GM12874 (cell line): ENCODE results near the gene UBE2O.

Experiments used
- TF ChIP-seq, protein P1 (sequence below): IDR thresholded peaks from 2 replicates; pipeline ENCODE4 v1.5.1; 2011; ENCODE audit warnings: low read depth, mild to moderate bottlenecking, control low read depth, low read length, moderate library complexity; ENCODE audit not compliant: insufficient read depth

UBE2O gene

GRCh38 chr17:76497979-76498875, 45.3 kb upstream of the UBE2O start:
- TF ChIP-seq, protein P1, sequence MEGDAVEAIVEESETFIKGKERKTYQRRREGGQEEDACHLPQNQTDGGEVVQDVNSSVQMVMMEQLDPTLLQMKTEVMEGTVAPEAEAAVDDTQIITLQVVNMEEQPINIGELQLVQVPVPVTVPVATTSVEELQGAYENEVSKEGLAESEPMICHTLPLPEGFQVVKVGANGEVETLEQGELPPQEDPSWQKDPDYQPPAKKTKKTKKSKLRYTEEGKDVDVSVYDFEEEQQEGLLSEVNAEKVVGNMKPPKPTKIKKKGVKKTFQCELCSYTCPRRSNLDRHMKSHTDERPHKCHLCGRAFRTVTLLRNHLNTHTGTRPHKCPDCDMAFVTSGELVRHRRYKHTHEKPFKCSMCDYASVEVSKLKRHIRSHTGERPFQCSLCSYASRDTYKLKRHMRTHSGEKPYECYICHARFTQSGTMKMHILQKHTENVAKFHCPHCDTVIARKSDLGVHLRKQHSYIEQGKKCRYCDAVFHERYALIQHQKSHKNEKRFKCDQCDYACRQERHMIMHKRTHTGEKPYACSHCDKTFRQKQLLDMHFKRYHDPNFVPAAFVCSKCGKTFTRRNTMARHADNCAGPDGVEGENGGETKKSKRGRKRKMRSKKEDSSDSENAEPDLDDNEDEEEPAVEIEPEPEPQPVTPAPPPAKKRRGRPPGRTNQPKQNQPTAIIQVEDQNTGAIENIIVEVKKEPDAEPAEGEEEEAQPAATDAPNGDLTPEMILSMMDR: no peak

- TF ChIP-seq, protein P1: no peak
Observed at GRCh38 chr17:76497699-76497978, 44.7 kb upstream of the UBE2O start.

GRCh38 chr17:76496464-76496863, 43.5 kb upstream of the UBE2O start:
- TF ChIP-seq, protein P1: no peak

DNA sequence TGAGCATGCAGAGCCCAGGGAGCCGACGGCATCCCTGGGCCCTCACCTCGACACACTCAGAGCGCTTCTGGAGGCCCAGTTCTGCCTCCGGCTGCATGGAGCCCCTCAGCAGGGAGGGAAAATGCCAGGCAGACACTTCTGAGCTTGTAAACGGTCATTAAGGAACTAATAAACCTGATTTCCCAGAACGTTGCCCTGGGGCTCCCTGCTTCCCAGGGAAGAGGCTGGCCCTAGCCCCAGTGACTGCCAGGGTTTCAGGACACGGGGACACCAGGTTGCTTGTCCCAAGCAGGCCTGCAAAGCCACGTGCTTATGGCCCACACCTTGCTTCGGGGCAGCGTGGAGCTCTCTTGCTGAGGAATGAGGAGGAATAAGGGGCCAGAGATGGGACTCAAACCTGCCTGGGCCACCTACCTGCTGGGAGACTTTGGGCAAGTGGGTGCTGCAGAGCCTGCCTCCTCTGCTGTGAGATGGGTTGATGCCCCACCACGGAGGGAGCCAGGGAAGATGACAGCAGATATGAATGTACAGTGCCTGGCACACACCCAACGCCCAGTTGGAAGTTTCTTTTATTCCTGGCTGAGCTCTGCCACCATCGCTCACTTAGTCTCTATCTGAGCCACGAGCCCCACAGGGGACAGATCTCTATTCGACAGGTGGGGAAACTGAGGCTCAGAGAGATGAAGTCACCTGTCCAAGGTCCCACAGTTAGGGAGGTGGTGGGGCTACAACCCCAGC, 42.9 kb upstream of the UBE2O start:
- TF ChIP-seq, protein P1: no peak

DNA sequence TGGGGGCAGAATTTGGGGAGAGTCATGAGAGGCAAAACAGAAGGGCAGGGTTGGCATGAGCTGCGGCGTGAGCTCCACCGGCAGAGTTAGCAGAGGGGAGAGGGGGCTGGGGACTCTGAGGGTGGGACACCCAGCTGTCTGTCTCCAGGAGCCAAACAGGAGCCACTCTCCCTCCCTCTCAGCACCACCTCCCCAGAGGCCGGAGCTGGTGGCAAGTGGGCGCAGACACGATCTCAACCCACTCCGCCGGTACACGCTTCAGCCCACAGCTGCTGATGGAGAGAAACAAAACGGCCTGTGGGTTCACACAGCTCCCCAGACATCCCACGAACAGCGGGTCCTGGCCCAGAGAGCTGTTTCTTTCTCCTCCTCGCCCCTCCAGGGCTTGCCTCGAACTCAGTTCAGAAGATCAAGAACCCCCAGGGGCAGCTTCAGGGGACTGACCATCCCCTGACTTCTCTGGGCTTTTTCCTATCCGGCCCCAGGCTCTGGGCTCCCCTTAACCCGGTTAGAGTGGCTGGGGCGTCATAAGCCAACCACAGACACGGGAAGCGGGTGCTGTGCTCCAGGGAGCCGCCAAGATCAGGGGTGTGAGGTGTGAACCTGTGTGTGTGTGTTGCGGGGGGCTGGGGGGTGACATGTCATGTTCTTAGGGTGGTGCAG, 40.7 kb upstream of the UBE2O start:
- TF ChIP-seq, protein P1: no peak

- TF ChIP-seq, protein P1: no peak
Observed at GRCh38 chr17:76492989-76493501, 40.1 kb upstream of the UBE2O start.

DNA sequence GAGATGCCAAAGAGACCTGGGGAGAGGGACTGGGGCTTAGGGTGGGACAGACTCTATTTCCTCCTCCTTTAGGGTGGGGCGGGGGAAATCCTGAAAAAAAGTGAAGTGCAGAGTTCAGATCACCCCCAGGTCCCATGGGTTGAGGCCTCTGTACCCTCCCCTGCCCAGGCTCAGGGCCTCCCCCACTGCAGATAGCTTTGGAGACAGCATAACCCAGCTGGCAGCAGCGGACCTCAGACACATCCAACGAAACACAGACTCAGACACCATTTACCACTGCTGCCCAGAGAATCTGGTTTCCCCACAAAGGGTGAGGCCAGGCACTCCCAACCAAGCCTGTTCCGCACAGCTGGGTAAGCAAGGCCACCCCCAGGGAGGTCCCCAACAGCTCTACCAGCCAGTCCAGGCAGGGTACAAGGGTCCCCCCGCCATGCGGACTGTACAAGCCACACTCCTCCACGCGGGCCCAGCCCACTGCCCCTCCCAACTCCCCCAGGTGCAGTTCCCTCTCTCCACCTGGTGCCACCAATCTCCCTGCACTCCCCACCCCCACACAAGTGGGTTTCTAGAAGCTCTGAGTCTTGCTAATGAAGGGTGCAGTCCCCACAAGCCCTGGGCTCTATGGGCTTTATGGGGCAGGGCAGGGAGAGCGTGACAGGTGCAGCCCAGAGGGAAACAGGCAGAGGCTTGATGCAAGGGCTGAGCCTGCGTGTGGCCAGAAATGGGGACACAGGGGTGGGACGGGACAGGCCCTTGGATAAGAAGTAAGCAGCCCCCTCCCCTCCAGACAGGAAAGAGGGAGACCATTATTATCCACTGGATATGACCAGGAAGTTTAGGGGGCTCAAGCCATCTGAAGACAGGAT, 39.4 kb upstream of the UBE2O start:
- TF ChIP-seq, protein P1: no peak
